Stimulated activated CD4-positive, alpha-beta T cell treated with anti-CD3 and anti-CD28 coated beads, TNF-alpha, amount 100 ng/mL, for 48 hours (primary cell): ENCODE results near the gene OTOP1.
"Not testable (repeated sequence)": the region's sequence is repeated elsewhere in the genome, so short reads cannot be mapped to it uniquely, and the experiment has no call there.

Source experiments
- DNase-seq, 3 donors: peaks; one replicate each; pipeline ENCODE4 v3.0.0-alpha.2; 2020; ENCODE audit warnings: low read depth in 3 of 3

The OTOP1 gene

GRCh38 chr4:4164532-4165173 is 62.1 kb downstream of the OTOP1 start:
- not testable (repeated sequence) for DNase-seq

- not testable (repeated sequence) for DNase-seq
These were observed 64.5 kb downstream of the OTOP1 start for GRCh38 chr4:4162186-4162585.

- not testable (repeated sequence) for DNase-seq
These were observed 65.6 kb downstream of the OTOP1 start for GRCh38 chr4:4160956-4161665.

- DNase-seq, result peak; percentile 9 to 21 (median 14)
These were observed 81.1 kb downstream of the OTOP1 start for GRCh38 chr4:4145622-4146021.

GRCh38 chr4:4143376-4143775 is 83.4 kb downstream of the OTOP1 start:
- not testable (repeated sequence) for DNase-seq

- not testable (repeated sequence) for DNase-seq
These were observed 84.0 kb downstream of the OTOP1 start for GRCh38 chr4:4142679-4143078.

GRCh38 chr4:4141186-4141585 is 85.5 kb downstream of the OTOP1 start:
- DNase-seq, result not testable (repeated sequence)
